ENCODE data around the gene SKI.

SKI gene

GRCh38 chr1:2224631-2225428 is 3.3 kb upstream of the SKI start:
- DNase-seq (ENCODE audit: low read depth): no peak
- TF ChIP-seq, protein P1, sequence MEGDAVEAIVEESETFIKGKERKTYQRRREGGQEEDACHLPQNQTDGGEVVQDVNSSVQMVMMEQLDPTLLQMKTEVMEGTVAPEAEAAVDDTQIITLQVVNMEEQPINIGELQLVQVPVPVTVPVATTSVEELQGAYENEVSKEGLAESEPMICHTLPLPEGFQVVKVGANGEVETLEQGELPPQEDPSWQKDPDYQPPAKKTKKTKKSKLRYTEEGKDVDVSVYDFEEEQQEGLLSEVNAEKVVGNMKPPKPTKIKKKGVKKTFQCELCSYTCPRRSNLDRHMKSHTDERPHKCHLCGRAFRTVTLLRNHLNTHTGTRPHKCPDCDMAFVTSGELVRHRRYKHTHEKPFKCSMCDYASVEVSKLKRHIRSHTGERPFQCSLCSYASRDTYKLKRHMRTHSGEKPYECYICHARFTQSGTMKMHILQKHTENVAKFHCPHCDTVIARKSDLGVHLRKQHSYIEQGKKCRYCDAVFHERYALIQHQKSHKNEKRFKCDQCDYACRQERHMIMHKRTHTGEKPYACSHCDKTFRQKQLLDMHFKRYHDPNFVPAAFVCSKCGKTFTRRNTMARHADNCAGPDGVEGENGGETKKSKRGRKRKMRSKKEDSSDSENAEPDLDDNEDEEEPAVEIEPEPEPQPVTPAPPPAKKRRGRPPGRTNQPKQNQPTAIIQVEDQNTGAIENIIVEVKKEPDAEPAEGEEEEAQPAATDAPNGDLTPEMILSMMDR (IDR thresholded peaks at IDR 0.05; ENCODE audit: control insufficient read depth, insufficient read depth, low read depth, low read length, missing control alignments): no peak
- no peak overlapping the region for H3K4me3 ChIP-seq (ENCODE audit: control insufficient read depth, low read depth, low read length)

- H3K4me3 ChIP-seq (ENCODE audit: control insufficient read depth, low read depth, low read length): peak overlapping the region; percentile 68
- TF ChIP-seq, protein P1 (IDR thresholded peaks at IDR 0.05; ENCODE audit: control insufficient read depth, insufficient read depth, low read depth, low read length, missing control alignments): no peak
- DNase-seq (ENCODE audit: low read depth): no peak
Measured at GRCh38 chr1:2226525-2227345, 1.4 kb upstream of the SKI start.

- TF ChIP-seq, protein P1 (IDR thresholded peaks at IDR 0.05; ENCODE audit: control insufficient read depth, insufficient read depth, low read depth, low read length, missing control alignments): no peak
- H3K4me3 ChIP-seq (ENCODE audit: control insufficient read depth, low read depth, low read length): peak overlapping the region; percentile 68
- peak; percentile 84 for DNase-seq (ENCODE audit: low read depth)
Measured at GRCh38 chr1:2227346-2228156, 568 bp upstream of the SKI start.

DNA sequence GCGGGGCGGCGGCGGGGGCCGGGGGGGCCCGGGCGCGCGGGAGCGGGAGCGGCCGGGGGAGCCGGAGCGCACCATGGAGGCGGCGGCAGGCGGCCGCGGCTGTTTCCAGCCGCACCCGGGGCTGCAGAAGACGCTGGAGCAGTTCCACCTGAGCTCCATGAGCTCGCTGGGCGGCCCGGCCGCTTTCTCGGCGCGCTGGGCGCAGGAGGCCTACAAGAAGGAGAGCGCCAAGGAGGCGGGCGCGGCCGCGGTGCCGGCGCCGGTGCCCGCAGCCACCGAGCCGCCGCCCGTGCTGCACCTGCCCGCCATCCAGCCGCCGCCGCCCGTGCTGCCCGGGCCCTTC is 546 bp downstream of the SKI start:
- TF ChIP-seq, protein P1 (IDR thresholded peaks at IDR 0.05; ENCODE audit: control insufficient read depth, insufficient read depth, low read depth, low read length, missing control alignments): no peak
- peak overlapping the region; percentile 94 for H3K4me3 ChIP-seq (ENCODE audit: control insufficient read depth, low read depth, low read length)
- DNase-seq (ENCODE audit: low read depth): no peak

DNA sequence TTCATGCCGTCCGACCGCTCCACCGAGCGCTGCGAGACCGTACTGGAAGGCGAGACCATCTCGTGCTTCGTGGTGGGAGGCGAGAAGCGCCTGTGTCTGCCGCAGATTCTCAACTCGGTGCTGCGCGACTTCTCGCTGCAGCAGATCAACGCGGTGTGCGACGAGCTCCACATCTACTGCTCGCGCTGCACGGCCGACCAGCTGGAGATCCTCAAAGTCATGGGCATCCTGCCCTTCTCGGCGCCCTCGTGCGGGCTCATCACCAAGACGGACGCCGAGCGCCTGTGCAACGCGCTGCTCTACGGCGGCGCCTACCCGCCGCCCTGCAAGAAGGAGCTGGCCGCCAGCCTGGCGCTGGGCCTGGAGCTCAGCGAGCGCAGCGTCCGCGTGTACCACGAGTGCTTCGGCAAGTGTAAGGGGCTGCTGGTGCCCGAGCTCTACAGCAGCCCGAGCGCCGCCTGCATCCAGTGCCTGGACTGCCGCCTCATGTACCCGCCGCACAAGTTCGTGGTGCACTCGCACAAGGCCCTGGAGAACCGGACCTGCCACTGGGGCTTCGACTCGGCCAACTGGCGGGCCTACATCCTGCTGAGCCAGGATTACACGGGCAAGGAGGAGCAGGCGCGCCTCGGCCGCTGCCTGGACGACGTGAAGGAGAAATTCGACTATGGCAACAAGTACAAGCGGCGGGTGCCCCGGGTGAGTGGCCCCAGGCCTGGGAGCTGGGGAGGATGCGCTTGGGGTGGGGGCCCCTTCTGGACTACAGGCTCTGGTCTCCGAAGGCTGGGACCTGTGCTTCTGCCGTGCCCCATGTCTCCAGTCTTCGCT is 1.1 kb downstream of the SKI start:
- peak overlapping the region; percentile 94 for H3K4me3 ChIP-seq (ENCODE audit: control insufficient read depth, low read depth, low read length)
- no peak for DNase-seq (ENCODE audit: low read depth)
- TF ChIP-seq, protein P1 (IDR thresholded peaks at IDR 0.05; ENCODE audit: control insufficient read depth, insufficient read depth, low read depth, low read length, missing control alignments): no peak

All from AG09309 (cell line).